GM18909 (cell line): ENCODE measurements around the gene TUBA1B.
"Not testable (repeated sequence)": the region's sequence is repeated elsewhere in the genome, so short reads cannot be mapped to it uniquely, and the experiment has no call there.

Experiments used
- ATAC-seq: cut with Tn5 transposase; IDR thresholded peaks from one replicate; pipeline ENCODE4 v1.9.1; 2021; ENCODE audit warnings: mild to moderate bottlenecking; ENCODE audit not compliant: unreplicated experiment, poor library complexity

TUBA1B gene

DNA sequence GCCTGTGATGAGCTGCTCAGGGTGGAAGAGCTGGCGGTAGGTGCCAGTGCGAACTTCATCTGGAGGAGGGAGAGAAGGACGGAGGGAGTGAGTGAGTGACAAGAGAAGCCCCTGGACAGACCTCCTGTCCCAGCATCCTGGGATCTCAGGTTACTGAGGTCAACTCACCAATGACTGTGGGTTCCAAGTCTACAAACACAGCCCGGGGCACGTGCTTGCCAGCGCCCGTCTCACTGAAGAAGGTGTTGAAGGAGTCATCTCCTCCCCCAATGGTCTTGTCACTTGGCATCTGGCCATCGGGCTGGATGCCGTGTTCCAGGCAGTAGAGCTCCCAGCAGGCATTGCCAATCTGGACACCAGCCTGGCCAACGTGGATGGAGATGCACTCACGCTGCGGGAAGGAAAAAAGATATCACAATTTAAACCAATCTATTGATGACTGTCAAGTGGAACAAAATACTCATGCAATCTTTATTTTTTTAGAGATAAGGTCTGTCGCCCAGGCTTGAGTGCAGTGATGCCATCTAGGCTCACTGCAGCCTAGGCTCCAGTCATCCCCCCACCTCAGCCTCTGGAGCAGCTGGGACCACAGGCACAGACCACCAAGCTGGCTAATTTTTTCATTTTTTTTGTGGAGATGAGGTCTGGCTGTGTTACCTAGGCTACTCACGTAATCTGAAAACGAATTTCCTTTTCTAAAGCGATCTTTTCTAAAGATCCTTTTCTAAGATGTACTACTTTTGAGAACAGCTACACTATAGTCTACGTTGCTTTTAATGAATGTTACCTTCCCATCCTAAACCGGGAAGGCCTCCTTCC lies 1.7 kb downstream of the TUBA1B start:
- no peak for ATAC-seq

DNA sequence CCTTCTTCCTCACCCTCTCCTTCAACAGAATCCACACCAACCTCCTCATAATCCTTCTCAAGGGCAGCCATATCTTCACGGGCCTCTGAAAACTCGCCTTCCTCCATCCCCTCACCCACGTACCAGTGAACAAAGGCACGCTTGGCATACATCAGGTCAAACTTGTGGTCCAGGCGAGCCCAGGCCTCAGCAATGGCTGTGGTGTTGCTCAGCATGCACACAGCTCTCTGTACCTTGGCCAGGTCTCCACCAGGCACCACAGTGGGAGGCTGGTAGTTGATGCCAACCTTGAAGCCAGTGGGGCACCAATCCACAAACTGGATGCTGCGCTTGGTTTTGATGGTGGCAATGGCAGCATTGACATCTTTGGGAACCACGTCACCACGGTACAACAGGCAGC lies 3.2 kb downstream of the TUBA1B start:
- ATAC-seq: not testable (repeated sequence)

- ATAC-seq: no peak
Observed at GRCh38 chr12:49126852-49127763, 4.1 kb downstream of the TUBA1B start.

GRCh38 chr12:49121047-49121696 lies 10.0 kb downstream of the TUBA1B start:
- ATAC-seq: no peak

- no peak for ATAC-seq
Observed at GRCh38 chr12:49111206-49111605, 20.0 kb downstream of the TUBA1B start.

DNA sequence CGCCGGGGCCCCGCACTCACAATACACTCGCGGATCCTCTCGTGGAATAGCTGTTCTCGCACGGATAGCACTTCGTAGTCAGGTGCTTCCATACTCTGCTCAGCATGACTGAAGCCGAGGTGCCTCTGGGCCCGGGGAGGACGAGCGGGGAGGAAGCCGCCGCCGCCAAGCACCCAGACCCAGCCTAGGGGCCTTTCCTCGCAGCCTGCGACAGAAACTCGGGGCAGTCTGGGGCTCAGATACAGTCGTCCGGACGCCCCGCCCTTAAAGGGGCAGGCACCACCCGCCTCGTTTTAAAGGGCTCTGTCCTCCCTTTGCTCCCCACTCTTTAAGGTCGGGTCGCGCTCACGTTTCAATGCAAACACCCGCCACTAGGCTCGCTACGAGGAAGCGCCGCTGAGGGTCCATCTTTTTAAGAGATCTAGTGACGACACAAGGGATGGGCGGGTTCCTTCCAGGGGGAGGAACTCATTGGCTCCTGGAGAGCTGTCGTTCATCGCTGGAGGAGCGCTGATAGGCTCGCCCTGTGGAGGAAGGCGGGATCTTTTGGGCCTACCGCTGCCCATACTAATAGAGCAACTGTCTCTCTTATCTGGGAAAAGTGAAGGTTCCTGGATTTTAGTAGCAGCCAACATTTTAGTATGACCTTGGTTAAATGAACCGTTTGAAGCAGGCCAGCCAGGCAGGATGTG lies 20.6 kb downstream of the TUBA1B start, which contains the start of gene LMBR1L:
Gene LMBR1L, minus strand, starts transcription at position 384 of the 692 bp plus-strand sequence. Its CDS starts 292 bp downstream, at position 92.
- peak; percentile 99 for ATAC-seq

DNA sequence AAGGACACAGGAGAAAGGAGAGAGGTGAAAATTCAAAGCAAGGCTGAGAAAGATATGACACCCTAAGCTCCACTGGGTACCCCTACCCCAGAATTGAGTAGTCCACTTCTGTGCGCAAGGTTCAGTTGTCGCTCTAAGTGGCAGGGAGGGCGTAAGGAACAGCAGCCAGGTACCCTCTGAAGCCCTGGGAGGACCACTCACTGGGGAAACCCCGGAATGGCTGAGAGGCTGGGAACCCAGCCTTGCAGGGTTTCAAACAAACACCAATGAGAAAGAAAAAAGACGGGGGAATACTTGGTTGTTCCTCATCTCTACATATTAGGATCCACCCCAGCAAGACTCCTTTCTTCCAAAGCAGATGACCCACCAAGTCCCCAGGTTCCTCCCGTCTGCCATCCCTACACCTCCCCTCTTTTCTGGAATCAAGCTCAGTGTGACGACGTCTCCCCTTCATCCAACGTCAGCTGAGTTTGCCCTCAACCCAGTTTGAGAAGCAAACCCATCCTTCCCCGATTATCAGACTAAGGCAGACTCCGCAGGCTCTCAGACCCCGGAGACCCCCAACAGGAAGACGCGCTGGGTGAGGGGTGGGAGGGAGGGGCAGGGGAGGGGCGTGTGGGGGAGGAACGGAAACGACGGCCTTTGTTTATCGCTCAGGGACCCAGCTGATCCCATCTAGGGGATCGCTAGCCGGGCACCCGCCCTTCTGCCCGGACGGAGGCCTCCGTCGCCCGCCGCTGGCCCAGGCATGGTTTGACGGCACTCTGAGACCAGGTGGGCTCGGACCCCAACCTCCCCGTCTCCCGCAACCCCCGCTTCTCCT lies 21.3 kb downstream of the TUBA1B start:
- peak; percentile 9 for ATAC-seq

GRCh38 chr12:49108958-49109404 lies 22.2 kb downstream of the TUBA1B start:
- no peak for ATAC-seq

DNA sequence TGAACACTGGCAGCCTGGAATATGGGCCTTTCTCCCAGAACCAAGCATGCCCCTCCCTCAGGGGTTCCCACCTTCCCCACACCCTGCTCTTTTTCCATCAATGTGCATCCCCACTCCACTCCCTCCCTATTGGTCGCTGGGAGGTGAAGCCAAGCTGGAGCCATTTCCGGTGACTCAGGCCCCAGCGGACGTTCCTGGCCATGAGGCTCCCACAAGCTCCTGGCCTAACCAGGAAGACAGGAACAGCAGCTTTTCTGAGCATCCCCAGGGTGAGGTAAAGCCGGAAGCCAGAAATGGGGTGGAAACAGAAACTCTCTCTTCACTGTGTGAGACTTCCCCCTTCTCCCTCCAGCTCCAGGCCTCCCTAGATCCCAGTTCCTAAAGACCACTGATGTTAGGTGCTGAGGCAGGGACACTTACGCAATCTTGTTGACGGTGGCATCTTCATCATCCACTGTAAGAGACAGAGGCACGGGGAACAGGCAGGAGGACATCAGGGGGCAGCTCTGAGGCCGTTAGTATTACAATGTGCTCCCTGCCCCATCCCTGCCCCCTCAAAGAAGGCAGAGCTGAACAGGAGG lies 25.6 kb downstream of the TUBA1B start:
- no peak for ATAC-seq

DNA sequence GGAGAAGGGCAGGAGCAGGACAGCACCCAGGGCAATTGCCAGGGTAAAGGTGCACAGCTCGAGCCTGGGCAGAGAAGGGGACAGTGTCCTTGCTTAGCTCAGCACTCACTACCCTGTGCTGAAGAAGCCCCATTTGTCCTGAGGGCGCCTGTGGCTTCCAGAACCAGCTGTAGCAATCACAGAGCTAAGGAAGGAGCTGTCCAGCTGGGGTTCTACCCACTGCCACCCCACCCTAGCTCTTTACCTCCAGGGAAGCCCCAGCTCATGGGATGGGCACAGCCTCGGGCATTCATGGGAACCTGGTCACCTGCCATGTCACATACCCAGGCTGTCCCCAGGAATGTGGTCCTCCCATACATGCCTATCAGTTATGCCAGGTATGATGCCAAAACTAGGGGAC lies 26.4 kb downstream of the TUBA1B start:
- no peak for ATAC-seq

- no peak for ATAC-seq
Observed at GRCh38 chr12:49100380-49100779, 30.8 kb downstream of the TUBA1B start.

DNA sequence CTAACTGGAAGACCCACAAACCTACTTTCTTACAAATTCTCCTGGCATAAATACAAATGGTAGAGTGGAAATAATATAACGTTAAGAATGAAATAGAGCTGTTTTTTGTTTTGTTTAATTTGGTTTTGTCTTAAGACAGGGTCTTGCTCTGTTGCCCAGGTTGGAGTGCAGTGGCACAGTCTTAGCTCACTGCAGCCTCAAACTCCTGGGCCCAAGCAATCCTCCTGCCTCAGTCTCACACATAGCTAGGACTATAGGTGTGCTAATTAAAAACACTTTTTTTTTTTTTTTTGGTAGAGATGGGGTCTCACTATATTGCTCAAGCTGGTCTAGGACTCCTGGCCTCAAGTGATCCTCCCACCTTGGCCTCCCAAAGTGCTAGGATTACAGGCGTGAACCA lies 32.5 kb downstream of the TUBA1B start:
- no peak for ATAC-seq

GRCh38 chr12:49098035-49098451 lies 33.2 kb downstream of the TUBA1B start:
- ATAC-seq: no peak

DNA sequence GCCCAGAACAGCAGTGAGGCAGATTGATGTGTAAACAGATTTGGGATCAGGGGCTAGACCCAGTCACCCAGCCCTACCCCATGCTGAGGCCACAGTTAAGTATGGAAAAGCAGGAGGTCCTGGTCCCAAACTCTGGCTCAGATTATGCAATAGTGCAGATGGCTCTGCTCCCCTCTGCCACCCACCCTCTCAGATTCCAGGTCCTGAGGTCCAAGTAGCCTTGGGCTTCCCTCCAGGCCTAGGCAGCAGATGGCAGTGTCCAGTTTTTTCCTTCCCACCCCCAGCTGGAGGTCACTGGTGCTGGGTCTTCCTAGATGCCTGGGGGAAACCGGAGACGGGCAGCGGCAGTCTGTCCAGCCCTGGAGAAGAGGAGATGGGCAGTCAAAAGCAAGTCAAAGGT lies 33.8 kb downstream of the TUBA1B start:
- ATAC-seq: no peak

- no peak for ATAC-seq
Observed at GRCh38 chr12:49094975-49095365, 36.2 kb downstream of the TUBA1B start.

- ATAC-seq: no peak
Observed at GRCh38 chr12:49094160-49094974, 36.8 kb downstream of the TUBA1B start, which contains the start of gene DHH. DHH (minus strand) TSS chr12:49094801; CDS start chr12:49094512, 289 bp downstream.

DNA sequence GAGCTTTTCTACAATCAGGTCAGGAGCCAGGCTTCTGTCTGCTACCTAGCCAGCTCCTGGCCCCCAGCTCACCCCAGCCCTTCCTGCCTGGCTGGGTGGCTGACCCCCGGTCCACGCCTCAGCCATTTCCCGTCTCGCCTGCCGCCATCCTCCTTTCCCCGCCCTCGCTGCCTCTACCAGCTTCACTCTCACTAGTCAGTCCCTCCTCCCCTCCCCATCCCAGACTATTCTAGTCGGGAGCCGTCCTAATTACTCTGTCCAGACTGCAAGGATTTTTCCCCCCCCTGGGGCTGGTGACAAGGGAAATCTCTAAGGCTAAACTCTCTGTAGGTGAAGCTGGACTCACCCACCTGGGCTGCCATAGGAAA lies 37.4 kb downstream of the TUBA1B start:
- no peak for ATAC-seq

- ATAC-seq: no peak
Observed at GRCh38 chr12:49092816-49093406, 38.3 kb downstream of the TUBA1B start.
